Islet precursor cell (in vitro differentiated cells): Measurements from ENCODE around the gene TOMM34.

Experiments
- DNase-seq: peaks from one replicate; pipeline ENCODE4 v3.0.0-alpha.2; 2018

The TOMM34 gene

DNA sequence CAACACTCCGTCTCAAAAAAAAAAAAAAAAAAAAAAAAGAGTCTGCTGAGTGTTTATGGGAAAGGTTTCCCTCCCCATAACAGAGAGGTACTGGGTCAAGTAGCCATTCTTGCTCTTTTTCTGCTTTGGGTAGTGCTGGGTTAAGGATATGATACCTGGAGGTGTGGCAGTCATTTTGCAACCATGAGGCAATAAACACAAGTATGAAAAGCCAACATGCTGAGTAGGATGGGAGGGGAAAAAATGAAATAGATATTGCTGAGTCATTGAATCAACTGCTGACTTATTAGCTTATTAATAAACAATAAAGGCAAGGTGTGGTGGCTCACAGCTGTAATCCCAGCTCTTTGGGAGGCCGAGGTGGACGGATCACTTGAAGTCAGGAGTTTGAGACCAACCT, 2.3 kb upstream of the TOMM34 start:
- no peak for DNase-seq

DNA sequence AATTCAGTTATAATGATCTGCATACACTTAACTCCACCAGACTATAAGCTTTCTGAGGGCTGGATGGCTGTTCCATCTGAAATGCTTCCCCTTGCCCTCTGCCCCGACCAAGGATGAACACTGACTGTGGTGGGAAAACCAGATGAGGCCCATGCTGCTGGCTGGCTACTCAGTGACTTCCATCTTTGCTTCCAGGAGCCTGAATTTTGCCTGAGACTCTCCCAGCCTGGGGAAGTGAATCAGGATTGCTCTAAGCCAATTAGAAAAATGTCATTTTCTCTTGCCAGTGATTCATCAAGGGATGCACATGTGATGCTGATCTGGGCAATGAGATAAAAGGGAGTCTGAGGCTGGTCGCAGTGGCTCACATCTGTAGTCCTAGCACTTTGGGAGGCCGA, 1.7 kb upstream of the TOMM34 start:
- peak; percentile 70 for DNase-seq

DNA sequence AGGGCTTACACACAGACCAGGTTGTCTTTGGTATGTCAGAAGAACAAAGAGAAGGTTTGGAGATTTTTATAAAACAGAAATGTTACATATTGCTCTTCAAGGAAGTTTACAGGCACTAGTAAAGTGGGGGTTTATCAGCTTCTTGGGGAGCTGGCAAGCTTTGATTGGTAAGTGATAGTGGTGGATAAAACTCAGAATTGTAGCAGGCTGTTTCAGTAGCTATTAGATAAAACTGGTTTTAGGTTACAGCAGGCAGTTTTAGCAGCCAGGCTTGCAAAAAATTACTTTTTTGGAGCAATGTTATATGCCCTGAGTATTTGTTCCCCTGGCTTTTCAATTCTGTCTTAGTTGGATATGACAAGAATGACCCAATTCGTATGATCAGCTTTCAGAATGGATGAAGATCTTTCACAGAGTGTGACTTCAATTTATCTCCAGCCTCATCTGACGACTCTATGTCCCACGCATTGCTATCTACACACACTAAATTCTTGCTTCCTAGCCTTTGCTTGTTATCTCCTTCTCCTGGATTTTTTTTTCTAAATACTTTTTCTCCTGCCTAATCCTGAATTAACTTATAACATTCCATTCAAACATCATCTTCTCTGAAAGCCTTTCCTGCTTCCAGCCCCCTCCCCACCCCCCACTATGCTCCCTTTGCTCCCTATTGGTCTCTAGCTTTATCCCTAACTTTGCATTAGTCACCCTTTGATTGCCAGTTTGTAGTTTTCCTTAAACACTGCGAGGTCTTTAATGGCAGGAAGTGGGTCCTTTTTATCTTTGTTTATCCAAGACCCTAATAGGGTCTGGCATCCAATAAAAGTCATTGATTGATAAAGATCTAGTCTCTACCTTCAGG, 1.0 kb upstream of the TOMM34 start:
- DNase-seq, result no peak

DNA sequence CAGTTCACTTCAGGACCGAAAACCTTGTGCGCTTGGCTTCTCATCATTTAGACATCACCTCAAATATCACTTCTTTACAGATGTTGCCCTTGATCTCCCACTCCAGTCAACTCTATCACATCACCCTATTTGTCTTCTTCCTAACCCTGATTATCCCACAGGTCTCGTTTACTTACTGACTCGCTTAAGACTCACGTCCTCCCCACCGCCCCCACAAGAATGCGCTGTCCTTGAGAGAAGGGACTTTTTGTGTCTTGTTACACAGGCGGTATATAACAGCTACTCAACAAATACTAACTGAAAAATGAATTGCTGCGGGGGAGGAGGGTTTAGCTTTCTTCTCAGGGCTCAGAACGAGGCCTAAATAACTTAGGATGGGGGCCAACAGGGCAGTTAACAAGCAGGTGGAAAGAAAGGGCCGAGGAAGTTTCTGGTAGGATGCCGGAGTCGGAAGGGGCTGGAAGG, 527 bp downstream of the TOMM34 start:
- no peak for DNase-seq

DNA sequence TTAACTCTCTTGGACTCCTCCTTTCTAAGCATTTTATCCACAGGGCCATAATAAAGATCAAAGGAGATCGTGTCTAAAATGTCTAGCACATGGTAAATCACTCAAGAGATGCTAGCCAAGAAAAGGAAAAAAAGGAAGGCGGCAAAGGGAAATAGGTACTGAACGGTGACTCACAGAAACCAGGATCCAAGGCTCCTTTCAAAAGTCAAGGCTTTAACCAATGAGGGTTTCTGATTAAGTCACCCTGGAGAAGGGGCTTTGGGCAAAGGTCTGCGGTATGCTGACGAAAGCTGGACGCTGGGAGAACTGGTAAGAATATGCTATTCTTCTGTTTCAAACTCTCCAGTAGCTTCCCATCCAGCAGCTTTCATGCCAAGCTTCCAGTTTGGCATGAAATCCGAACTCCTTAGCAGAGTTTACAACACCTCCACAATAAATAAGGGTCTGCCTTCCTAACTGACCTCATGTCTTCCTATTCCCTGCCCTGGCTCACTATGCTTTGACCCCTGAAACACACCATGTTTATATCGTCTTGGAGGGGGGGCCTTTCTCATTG, 1.0 kb downstream of the TOMM34 start:
- no peak for DNase-seq

DNA sequence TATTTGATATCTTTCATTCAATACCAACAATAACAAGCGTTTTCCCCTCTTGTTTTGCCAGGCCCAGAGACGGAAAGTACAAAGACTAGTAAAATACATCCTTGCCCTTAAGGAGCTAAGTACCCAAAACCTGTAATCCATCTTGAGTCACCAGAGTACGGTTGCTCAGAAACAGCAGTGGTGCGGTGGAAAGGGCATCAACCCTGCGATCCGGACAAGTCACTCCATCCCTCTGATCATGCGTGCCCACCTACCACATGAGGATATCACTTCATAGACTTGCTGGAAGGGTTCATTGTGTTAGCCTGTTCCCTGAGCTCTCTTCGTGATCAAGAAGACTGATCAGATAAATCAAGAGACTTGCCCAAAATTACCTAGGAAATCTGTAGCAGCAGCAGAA, 1.9 kb downstream of the TOMM34 start:
- DNase-seq, result no peak

DNA sequence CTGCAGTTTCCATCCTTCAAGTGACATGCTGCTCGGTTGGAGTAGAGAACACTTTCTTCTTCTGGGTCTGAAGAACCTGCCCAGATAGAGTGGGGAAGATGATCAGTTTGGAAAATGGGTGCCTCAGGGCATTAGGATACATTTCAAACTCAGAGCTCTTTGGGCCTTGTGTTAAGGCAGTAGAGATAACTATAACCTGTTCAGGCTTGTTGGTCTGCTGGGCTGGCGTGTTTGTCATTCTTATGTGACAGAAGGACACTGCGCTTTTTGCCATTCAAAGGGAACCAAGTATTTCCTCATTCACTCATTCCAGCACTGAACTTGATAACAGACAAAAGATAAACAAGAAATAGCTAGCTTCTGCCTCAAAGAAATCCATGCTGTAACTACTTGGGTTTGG, 3.8 kb downstream of the TOMM34 start:
- peak; percentile 56 for DNase-seq

DNA sequence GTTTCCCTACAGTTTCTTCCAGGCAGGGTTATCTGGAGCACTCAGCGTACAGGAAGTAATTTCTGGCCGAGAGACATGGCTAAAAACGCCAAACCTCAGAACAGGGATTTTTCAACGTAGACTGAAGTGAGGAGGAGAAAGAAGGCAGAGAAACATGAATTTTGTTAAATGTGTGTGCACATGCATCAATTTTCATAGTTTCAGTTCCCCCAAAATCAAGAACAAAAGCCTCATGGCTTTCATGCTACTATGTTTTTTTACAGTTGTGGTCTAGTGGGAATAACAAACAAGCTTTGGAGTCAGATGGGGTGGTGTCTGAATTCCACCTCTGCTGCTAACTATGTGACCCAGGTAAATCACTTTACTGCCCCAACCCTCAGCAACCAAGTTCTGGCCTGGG, 4.9 kb downstream of the TOMM34 start:
- no peak for DNase-seq

DNA sequence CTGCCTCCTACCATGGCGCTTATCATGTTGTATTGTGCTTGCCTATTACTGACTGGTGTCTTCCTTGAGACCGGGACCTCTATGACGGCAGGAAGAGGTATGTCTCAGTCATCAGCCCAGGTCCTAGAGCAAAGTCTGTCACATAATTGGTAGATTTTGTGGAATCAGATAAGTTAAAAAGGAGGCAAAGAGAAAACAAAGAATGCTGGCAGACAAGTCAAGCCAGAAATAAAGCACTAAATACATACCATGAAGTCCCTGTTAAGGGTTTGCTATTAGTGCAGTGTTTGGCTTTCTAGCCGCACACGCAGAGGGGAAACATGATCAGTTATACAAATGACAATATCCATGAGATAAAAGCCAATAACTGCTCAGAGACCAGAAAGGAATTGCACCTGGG, 6.0 kb downstream of the TOMM34 start:
- no peak for DNase-seq

DNA sequence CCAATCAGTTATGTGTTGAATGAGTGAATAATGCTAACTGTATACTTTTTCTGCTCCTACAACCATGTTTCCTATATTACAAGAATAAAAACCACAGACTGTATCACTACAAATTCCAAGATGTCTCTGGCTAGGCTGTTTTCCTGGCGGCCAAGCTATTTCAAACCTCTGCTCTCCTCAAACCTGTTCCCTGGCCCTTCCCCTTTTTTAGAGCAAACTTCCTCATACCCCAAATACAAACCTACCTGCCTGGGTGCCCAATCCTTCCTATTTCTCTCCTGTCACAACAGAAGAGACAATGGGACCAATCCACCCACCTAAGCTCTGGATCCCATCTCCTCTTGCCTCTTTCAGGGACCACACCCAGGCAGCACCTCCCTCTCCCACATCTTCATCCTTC, 7.5 kb downstream of the TOMM34 start:
- no peak for DNase-seq

DNA sequence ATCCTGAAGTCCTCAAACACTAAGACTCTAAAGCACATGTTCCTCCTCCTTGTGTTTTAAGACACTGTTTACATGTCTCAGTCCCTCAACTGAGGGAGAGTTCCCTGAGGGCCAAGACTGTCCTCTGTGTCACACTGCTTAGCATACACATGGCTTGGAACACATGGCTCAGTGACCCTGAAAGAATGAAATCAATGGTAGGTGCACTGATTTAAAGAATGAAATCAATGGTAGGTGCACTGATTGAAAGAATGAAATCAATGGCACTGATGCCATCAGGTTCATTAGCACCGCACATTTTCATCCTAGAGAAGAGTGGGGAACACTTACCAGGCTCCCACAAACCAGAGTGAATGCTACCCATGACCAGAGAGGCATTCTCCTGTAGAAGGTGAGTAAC, 9.8 kb downstream of the TOMM34 start:
- DNase-seq, result no peak

DNA sequence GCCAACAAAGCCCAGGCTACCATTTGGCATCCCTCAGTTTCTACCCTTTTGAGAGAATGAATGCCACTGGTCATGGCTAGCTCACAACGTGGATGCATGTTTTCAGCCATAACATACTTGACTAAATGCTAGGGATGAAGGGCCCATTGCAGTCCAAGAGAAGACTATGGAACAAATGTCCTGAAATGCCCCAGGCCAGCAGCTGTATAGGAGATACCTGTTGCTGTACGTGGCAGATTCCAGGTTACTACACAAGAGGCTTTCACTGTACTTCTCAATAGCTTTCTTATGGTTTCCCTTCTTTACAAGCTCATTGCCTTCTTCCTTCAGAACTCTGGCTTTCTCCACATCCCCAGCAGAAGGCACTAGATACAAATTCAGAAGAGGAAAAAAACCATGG, 11.7 kb downstream of the TOMM34 start:
- DNase-seq, result no peak

DNA sequence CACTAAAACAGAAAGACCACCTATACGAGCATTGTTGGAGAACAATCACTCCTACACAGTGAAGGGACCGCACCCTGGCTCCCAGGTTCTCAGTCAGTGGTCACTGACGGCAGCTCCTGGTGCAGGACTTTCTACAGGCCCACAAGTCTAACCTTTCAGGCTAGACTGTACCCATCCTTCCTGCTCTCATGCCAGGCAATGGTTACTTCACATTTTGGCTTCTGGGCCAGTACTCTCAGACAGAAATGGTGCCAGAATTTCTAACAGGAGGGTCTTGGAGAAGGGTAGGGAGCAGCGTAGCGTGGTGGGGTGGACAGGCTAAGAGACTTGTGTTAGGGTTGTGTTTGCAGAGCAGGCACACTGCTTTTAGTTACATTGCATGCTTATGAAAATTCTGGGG, 12.1 kb downstream of the TOMM34 start:
- DNase-seq, result no peak

DNA sequence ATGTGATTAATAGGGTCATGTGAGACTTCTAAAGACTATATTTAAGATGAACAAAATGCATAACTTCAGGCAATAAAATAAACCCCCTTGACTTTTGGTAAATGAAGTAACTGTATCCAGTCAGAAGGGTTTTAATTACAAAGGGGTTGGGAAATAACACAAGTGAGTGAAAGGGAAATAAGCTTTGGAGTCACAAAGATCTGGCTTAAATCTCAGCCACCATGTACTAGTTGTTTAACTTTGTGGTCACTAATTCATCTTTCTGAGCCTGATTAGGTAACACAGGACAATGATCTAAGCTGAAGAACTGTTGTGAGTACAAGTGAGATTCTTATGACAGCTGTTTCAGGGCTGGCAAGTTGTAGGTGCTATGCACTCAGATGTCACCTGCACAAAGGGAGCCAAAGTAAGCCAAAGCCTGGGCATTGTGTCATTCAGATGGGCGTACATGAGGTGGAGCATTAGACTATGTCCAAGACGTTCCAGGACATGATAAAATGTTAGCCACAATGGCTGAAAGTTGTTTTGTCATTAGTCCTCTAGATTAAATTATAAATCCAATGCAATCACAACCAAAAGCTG, 13.8 kb downstream of the TOMM34 start:
- no peak for DNase-seq

DNA sequence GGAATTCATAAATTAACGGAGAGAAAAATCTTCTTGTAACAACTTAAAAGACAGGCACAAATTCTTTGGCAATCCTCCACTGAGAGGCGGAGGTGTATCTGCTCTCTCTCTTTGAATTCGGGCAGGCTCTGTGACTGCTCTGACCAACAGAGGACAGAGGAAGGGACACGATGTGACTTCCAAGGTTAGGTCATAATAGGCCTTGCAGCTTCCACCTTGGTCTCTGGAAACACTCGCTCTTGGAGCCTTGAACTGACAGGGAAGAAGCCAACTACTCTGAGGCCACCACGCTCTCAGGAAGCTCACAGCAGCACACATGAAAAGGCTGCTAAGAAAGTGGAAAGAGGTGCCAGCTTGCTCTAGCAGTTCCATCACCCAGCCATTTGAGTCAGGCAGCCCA, 14.9 kb downstream of the TOMM34 start:
- DNase-seq, result no peak

DNA sequence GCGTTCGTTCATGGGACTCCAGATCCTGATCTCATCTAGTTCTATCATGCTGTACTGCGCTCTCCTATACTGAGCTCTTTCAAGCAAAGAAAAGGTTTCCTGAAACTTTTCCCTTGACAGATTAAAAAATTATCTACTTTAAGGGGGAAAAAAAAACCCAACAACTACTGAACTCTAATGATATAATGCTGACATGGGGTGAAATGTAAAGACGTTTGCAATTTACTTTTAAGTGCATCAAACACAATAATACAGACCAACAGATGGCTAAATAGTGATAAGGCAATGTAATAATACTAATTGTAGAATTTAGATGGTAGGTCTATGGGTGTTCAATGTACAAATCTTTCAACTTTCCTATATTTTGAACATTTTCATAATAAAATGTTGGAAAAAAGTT, 16.4 kb downstream of the TOMM34 start:
- no peak for DNase-seq

DNA sequence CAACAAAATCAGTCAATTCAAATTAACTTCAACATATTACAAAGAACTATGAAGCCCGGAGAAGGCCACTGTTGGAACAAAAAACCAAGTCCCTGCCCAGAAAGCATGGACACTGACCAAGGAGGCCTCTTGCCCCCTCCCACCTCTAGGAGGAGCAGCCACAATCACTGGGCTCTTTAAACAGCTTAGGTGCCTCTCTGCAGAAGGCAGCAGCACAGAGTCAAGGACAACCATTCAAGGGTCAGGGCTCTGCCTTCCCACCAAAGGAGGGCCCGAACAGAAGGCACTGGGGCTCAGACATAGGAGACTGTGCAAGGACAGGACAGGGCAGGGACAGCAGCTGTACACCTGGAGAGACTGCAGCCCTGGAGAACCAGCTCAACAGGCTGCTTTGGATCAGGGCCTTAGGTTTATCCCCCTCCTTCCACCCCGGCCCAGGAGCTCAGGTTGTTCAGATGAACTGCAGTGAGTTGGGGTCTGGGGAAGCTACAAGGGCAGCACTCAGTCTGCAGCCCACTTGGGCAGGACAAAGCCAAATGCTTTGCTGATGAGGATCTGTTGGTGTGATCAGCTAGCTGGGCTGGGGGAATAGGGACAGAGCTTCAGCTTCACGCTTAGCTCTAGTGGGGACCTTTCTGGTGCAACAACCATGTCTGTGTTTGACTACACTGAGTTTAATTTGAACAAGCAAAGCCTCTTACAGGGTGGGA, 17.8 kb downstream of the TOMM34 start:
- DNase-seq, result peak; percentile 68

DNA sequence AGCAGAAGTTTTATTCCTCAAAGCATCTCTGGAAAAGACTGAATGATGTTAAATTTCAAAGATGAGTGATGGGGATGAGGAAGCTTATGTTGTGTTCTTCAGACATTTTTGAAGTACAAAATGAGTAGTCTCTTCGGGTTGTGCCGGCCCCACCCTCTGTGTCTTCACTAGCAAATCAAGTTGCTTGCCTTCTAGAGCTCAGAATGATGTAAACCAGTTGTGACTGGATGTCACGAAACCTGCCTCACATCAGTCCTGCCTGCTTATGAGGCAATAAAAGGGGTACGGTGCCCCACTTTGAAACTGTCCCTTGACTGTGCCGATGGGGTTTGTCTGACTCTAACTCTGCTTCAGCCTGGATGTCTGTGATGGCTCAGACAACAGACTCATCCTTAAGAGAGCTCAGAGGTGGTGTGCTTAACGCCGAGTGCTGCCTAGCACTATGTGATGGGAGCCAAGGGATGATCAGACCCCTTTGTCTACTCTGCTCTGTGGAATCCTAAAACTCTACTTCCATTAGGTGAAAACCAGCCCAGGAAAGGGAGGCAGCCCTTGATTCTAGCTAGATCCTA, 19.0 kb downstream of the TOMM34 start:
- DNase-seq, result no peak

DNA sequence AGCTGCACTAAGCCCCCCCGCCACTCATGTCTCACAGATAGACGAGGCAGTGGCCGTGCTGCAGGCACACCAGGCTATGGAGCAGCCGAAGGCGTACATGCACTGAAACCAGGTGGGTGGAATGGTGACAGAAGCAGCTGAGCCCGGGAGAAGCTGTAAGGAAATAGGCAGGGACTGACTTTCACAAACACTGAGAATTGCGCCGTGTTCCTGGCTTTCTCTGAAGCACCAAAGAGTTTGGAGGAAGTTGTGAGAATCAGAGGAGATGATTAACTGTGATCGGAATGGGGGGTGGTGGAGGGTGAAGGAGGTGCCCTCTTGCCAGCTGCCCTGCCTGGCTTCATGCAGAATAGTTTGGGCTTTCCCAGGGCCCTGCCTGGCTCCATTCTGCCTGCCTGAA, 21.6 kb downstream of the TOMM34 start:
- DNase-seq, result no peak

DNA sequence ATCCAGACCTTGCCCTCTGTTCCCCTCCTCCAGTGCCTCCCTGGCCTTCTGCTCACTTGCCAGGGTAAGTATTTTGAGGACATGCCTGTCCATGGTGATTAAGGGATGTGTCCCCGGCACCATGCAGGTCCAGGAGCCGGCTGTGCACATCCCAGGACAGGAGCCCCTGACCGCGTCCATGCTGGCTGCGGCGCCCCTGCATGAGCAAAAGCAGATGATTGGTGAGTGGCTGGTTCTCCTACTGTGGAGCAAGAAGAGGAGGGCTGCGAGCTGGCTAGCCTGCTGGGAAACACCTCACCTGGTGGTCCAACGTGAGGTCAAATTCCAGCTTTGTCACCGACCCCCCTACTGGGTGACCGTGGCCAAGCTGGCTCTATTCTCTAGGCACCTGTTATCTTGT, 23.7 kb downstream of the TOMM34 start:
- no peak for DNase-seq

DNA sequence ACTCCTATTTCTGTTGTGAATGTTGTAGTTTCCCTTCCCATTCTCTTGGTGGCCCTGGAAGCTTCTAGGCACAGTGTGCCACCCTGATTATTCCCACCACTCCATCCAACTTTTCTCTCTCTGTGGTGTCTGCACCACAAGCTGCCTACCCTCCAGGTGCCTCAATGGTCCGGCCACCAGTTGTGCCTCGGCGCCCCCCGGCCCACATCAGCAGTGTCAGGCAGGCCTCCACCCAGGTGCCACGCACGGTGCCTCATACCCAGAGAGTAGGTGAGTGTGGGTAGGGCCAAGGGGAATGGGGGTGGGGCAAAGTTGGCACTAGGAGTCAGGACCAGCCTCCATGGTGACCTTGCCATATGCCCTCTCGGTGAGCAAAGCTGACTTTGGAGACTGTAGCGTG, 27.3 kb downstream of the TOMM34 start:
- DNase-seq, result no peak

DNA sequence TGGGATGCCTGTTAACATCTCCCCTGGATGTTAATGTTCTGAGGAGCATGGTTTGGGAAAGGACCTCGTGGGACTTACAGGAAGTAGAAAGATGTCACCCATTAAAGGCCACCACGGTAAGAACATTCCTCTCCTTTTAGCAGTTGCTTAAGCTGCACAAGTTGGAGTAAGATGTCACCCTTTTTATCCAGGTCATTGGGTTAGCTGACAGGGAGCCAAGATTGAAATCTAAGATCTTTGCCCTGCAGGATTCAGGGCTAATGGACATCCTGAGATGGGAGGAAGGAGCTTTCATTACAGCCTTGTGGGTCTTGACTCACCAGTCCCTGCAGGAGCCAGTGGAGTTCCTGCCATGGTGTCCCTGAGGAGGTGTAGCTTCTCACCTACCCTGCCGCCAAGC, 28.3 kb downstream of the TOMM34 start:
- no peak for DNase-seq

DNA sequence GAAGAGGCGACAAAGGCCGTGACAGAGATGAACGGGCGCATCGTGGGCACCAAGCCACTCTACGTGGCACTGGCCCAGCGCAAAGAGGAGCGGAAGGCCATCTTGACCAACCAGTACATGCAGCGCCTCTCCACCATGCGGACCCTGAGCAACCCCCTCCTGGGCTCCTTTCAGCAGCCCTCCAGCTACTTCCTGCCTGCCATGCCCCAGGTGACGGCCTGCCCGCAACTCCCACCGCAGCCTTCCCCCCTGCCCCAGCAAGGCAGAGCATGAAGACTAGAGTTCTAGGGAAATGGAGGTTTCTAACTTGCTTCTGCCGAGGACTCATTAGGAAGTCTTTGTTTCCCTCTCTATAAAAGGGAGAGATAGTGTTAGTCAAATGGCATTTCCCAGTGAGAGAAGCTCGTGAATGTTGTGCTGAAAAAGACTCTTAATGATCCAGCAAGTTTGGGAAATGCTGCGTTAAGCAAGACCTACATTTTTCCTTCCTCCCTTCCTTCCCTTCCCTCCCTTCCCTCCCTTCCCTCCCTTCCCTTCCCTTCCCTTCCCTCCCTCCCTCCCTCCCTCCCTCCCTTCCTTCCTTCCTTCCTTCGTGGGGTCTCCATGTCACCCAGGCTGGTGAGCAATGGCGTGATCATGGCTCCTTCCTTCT, 29.6 kb downstream of the TOMM34 start:
- DNase-seq, result no peak
